HG03520 (cell line): ENCODE measurements around the gene MYO3B.
"Not testable (repeated sequence)": the region's sequence is repeated elsewhere in the genome, so short reads cannot be mapped to it uniquely, and the experiment has no call there.

Source experiments
- ATAC-seq: cut with Tn5 transposase; IDR thresholded peaks from one replicate; pipeline ENCODE4 v1.9.1; 2021; ENCODE audit warnings: mild to moderate bottlenecking, moderate library complexity; ENCODE audit not compliant: unreplicated experiment

MYO3B gene

GRCh38 chr2:170260188-170260587 is 82.2 kb downstream of the MYO3B start:
- ATAC-seq, result no peak

GRCh38 chr2:170261566-170261965 is 83.6 kb downstream of the MYO3B start:
- ATAC-seq, result no peak

GRCh38 chr2:170262343-170262742 is 84.4 kb downstream of the MYO3B start:
- no peak for ATAC-seq

GRCh38 chr2:170262806-170263205 is 84.9 kb downstream of the MYO3B start:
- no peak for ATAC-seq

GRCh38 chr2:170263728-170264521 is 86.0 kb downstream of the MYO3B start:
- not testable (repeated sequence) for ATAC-seq

GRCh38 chr2:170264522-170264860 is 86.5 kb downstream of the MYO3B start:
- no peak for ATAC-seq

- ATAC-seq, result no peak
Observed at GRCh38 chr2:170264865-170265264, 86.9 kb downstream of the MYO3B start.

GRCh38 chr2:170265321-170265720 is 87.4 kb downstream of the MYO3B start:
- no peak for ATAC-seq

GRCh38 chr2:170266358-170266757 is 88.4 kb downstream of the MYO3B start:
- no peak for ATAC-seq

- no peak for ATAC-seq
Observed at GRCh38 chr2:170267071-170267470, 89.1 kb downstream of the MYO3B start.

GRCh38 chr2:170270278-170270864 is 92.4 kb downstream of the MYO3B start:
- no peak for ATAC-seq

- ATAC-seq, result no peak
Observed at GRCh38 chr2:170271340-170271739, 93.4 kb downstream of the MYO3B start.

- no peak for ATAC-seq
Observed at GRCh38 chr2:170276056-170276455, 98.1 kb downstream of the MYO3B start.

GRCh38 chr2:170276925-170277629 is 99.1 kb downstream of the MYO3B start:
- ATAC-seq, result no peak

- ATAC-seq, result no peak
Observed at GRCh38 chr2:170277951-170278350, 100.0 kb downstream of the MYO3B start.

GRCh38 chr2:170279615-170280014 is 101.7 kb downstream of the MYO3B start:
- not testable (repeated sequence) for ATAC-seq

- ATAC-seq, result no peak
Observed at GRCh38 chr2:170282851-170283250, 104.9 kb downstream of the MYO3B start.

GRCh38 chr2:170284205-170284604 is 106.3 kb downstream of the MYO3B start:
- ATAC-seq, result no peak

- ATAC-seq, result no peak
Observed at GRCh38 chr2:170288859-170289258, 110.9 kb downstream of the MYO3B start.

- no peak for ATAC-seq
Observed at GRCh38 chr2:170291474-170291873, 113.5 kb downstream of the MYO3B start.

- ATAC-seq, result no peak
Observed at GRCh38 chr2:170292415-170292814, 114.5 kb downstream of the MYO3B start.

- ATAC-seq, result no peak
Observed at GRCh38 chr2:170297496-170297895, 119.5 kb downstream of the MYO3B start.
